GM18873 (cell line): ENCODE measurements around the gene DEPDC7.

ENCODE experiments used
- ATAC-seq: cut with Tn5 transposase; IDR thresholded peaks from one replicate; pipeline ENCODE4 v1.9.1; 2021; ENCODE audit warnings: mild to moderate bottlenecking, moderate library complexity, moderate number of reproducible peaks; ENCODE audit not compliant: unreplicated experiment, low FRiP score

DEPDC7 gene

DNA sequence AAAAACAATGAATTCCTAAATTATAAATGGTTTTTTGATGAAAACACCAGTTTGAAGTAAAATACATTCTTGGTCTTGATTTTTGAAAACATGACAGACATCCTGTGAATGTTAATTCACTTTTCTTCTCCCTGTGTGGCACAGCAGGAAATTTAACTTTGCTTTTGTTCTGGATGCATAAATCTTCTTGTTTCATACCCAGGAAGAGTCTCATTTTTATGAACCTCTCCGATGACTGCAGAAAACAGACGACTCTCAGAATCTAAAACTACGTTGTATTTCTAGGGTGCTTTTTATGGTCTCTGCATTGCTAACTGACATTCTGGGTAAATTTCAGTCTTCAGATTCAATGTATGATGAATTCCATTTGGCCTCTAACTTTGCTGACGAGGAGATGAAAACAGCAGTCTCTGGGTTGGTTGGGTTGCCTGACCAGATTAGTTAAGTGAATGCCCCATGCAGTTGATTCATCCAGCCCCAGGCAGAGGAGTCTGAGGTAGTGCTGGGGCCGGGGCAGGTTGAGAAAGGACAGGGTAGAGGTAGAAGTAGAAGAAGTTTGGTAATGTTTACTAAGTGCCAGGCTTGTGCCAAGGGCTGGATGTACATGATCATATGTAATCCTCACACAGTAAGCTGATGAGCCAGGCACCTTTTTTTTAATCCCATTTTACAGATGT is 43.8 kb downstream of the DEPDC7 start:
- ATAC-seq, result no peak

GRCh38 chr11:33060271-33060670 is 44.6 kb downstream of the DEPDC7 start:
- ATAC-seq, result no peak

GRCh38 chr11:33062137-33062536 is 46.5 kb downstream of the DEPDC7 start:
- ATAC-seq, result no peak

GRCh38 chr11:33063326-33063881 is 47.7 kb downstream of the DEPDC7 start:
- ATAC-seq, result no peak

DNA sequence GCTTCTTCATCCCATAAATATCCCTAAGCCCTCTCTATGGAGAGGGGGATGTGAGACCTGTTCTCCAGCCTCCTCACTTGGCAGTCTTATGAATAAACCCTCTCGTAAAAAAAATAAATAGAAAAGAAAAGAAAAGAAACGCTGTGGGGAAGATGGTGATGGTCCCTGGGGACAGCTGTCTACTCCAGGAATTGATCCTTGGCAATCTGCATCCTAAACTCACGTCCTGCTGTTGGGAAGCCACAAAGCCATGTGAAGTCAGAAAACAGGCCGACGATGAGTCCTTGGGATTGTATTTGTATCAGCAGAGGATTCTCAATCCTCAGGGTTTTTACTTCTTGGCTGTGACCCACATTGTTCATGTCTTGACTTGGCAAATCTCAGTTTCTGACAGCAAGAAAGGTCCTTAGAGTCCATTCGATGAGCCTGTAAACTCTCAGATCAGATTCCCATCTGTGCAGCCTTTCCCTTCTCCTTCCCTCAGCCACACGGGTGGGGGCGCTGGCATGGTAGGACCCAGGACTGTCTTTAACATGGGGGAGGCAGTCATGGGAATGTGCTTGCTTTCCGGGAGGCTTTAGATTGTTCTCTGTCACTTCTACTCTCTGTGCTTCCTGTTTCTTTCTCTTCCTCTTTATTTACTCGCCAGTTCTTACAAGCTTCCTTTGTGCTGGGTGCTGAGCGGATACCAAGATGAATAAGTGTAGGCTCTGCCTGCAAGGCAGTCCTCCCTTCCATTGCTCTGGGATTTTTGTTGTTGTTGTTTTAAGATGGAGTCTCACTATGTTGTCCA is 48.6 kb downstream of the DEPDC7 start:
- ATAC-seq, result no peak

DNA sequence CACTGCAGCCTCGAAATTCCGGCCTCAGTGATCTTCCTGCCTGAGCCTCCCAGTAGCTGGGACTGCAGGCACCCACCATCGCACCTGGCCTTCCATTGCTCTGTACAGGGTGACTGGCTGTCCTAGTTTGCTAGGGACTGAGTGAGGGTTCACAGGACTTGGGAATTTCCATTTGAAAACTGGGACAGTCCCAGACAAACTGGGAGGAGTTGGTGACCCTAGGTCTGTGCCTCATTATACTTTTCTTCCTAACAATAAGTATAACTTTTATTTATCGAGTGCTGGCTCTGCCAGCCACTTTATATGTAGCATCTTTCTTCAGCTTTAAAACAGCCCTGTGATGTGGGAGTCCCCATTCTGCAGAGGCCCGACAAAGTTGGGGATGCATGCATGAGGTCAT is 49.2 kb downstream of the DEPDC7 start:
- ATAC-seq, result no peak

DNA sequence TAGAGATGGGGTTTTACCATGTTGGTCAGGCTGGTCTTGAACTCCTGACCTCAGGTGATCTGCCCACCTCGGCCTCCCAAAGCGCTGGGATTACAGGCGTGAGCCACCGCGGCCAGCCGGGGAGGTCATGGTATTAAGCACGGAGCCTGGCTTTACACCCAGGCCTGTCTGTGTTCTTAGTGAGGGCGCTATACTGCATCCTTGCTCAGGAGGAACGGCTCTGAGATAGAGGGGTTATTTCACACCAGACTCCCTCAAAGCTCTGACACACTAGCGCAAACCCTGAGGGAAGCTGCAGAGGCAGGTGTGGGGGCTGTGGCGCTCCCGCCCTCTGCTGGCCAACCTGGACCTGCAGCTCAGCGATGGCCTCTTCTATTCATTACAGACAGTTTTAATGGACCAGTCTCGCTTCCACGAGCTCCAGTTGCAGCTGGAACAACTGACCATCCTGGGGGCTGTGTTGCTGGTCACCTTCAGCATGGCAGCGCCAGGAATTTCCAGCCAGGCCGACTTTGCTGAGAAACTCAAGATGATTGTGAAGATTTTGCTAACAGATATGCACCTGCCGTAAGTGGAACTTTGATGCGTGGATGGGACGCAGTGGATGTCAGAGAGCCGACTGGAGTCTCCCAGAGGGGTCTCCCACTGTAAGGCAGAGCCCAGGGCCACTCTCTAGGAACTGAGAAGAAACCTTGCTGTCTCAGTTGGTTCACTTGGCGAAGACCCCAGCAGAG is 49.9 kb downstream of the DEPDC7 start:
- ATAC-seq, result no peak

GRCh38 chr11:33067294-33067693 is 51.6 kb downstream of the DEPDC7 start:
- ATAC-seq, result no peak

- no peak for ATAC-seq
These were observed 53.1 kb downstream of the DEPDC7 start for GRCh38 chr11:33068611-33069340.

- ATAC-seq, result no peak
These were observed 56.8 kb downstream of the DEPDC7 start for GRCh38 chr11:33072465-33072864.
